Esophagus squamous epithelium (tissue), 4 donors: ENCODE measurements around the gene CHN2.

Experiments used
- CTCF ChIP-seq, 6 experiments: fragments of 450-650 bp in 4 of 6; fragments of 200-600 bp in 2 of 6; sonication (generic) in 2 of 6; IDR thresholded peaks; one replicate each; pipeline ENCODE4 v1.5.1; 2016 to 2019; ENCODE audit warnings: antibody characterized with exemption in 6 of 6, mild to moderate bottlenecking in 4 of 6, moderate library complexity in 4 of 6
- POLR2A ChIP-seq, 4 donors: fragments of 450-650 bp; IDR thresholded peaks; one replicate each; pipeline ENCODE4 v1.6.1; 2017; ENCODE audit warnings: antibody characterized with exemption in 4 of 4, mild to moderate bottlenecking in 4 of 4, moderate library complexity in 3 of 4

- TF ChIP-seq CTCF (IDR thresholded peaks at IDR 0.05) (no peak), POLR2A (IDR thresholded peaks at IDR 0.05) (no peak)
Observed at GRCh38 chr7:29156907-29157452, 37.6 kb upstream of the CHN2 start.
